Gastroesophageal sphincter (tissue), 3 donors: ENCODE measurements around the gene NOL8.

ENCODE experiments used
- CTCF ChIP-seq, 4 experiments: fragments of 200-600 bp in 2 of 4; fragments of 450-650 bp in 2 of 4; sonication (generic) in 1 of 4; IDR thresholded peaks; one replicate each; pipeline ENCODE4 v1.5.1; 2017 to 2019; ENCODE audit warnings: antibody characterized with exemption in 4 of 4, mild to moderate bottlenecking in 2 of 4, moderate library complexity in 2 of 4
- EP300 ChIP-seq: sonication (generic); formaldehyde crosslinking; IDR thresholded peaks from one replicate; pipeline ENCODE4 v1.6.1; 2017; ENCODE audit warnings: antibody characterized with exemption, mild to moderate bottlenecking
- POLR2AphosphoS5 ChIP-seq: sonication (generic); formaldehyde crosslinking; IDR thresholded peaks from one replicate; pipeline ENCODE4 v1.6.1; 2017; ENCODE audit warnings: antibody characterized with exemption

GRCh38 chr9:92292338-92293074, 32.6 kb downstream of the NOL8 start:
- TF ChIP-seq CTCF (IDR thresholded peaks at IDR 0.05) (no peak), POLR2AphosphoS5 (no peak), EP300 (no peak)
